WERI-Rb-1 (cell line): Measurements from ENCODE around the gene VPS37D.
"Not testable (repeated sequence)": the region's sequence is repeated elsewhere in the genome, so short reads cannot be mapped to it uniquely, and the experiment has no call there.

Source experiments
- DNase-seq: peaks from one replicate; pipeline ENCODE4 v3.0.0-alpha.2; 2020
- H3K27ac ChIP-seq: fragments of 250-450 bp; sonication (Bioruptor Pico); 2 replicates; pipeline ENCODE4 v1.5.1; 2020; ENCODE audit warnings: mild to moderate bottlenecking, moderate library complexity
- H3K27me3 ChIP-seq: fragments of 250-450 bp; sonication (Bioruptor Pico); 2 replicates; pipeline ENCODE4 v1.5.1; 2021; ENCODE audit warnings: mild to moderate bottlenecking, low read depth, moderate library complexity; ENCODE audit not compliant: insufficient read depth, severe bottlenecking
- H3K36me3 ChIP-seq: fragments of 250-450 bp; sonication (Bioruptor Pico); 2 replicates; pipeline ENCODE4 v1.5.1; 2020; ENCODE audit warnings: mild to moderate bottlenecking, moderate library complexity
- H3K4me3 ChIP-seq: 2 replicates; pipeline ENCODE4 v1.5.1; 2011; ENCODE audit warnings: low read depth, mild to moderate bottlenecking, control low read depth, low read length
- H3K9me3 ChIP-seq: fragments of 250-450 bp; sonication (Bioruptor Pico); 2 replicates; pipeline ENCODE4 v1.5.1; 2021; ENCODE audit warnings: mild to moderate bottlenecking, moderate library complexity; ENCODE audit not compliant: severe bottlenecking
- CTCF ChIP-seq: IDR thresholded peaks from 2 replicates; pipeline ENCODE4 v1.5.1; 2011; ENCODE audit warnings: low read depth, mild to moderate bottlenecking, control low read depth, inconsistent platforms, low read length

Gene VPS37D

DNA sequence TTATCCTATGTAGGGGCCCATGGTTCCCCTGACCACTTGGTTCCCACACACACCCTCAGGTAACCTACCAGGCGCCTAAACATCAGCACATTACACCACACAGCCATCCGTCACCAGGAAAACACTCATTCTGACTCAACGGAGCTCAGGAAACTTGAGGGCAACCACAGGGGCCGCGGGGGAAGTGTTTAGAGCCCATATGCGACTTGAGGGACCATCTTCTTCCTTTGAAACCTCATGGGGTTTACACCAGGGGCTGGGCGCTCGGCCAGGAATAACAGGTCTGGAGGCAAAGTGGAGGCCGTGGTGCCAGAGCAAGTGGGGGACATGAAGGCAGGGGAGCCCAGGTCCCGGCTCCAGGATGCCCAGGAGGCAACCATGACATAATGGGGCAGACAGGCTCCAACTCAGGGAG lies 50.4 kb downstream of the VPS37D start:
- Histone ChIP-seq H3K27ac (no peak overlapping the region), H3K36me3 (peaks cover 17% of the 10 kb centered on the region), H3K9me3 (no peaks in the 10 kb centered on the region), H3K4me3 (no peak overlapping the region; the same call in 1 of the 2 replicates), H3K27me3 (no peaks in the 10 kb centered on the region)
- DNase-seq: no peak
- TF ChIP-seq CTCF: no peak

- H3K9me3 ChIP-seq: no peaks in the 10 kb centered on the region
- H3K36me3 ChIP-seq: peaks cover 14% of the 10 kb centered on the region
- no peak for TF ChIP-seq CTCF
- H3K27ac ChIP-seq: no peak overlapping the region
- peak; percentile 68 for DNase-seq
- peak overlapping the region; percentile 85 for H3K4me3 ChIP-seq
- no peaks in the 10 kb centered on the region for H3K27me3 ChIP-seq
These were observed 50.8 kb downstream of the VPS37D start for GRCh38 chr7:73718438-73718881.

DNA sequence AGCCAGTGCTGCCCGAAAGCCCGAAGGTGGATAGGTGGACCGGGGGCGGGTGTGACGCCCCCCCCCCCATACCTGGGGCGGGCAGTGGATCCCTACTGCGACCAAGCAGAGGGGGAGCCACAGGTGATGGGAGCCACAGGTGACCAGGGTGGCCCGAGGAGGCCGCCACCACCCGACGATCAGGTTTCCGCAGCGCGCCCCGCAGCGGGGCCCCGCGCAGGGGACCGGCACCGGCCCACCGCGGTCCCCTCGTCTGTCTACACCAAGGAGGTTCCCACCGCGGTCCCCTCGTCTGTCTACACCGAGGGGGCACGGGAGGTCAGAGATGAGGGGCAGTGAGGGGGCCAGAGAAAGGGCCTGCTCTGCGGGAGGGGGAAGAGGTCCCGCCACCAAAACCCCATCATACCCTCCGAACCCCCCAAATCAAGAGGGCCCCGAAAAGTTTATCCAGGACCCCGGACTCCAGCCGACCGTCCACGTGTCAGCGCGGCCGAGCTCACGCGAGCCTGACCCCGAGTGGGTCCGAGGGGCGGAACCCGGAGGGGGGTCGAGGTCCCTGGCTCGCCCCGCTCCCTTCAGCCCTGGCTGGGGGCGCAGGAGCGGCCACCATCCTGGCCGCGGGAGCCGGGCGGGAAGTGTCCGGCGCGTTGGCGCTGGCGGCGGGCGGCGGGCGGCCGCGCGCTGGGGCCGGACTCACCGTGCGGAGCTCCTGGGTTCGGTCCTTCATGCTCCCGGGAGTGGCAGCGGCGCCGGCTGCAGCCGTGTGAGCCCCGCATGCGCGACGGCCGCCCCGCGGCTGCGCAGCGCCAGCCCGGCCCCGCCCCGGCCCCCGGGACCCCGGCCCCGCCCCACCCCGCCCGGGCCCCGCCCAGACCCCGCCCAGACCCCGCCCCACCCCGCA lies 51.5 kb downstream of the VPS37D start, which contains the start of gene STX1A:
Gene STX1A, minus strand, starts transcription at position 765 of the 901 bp plus-strand sequence. Its CDS starts 38 bp downstream, at position 727.
- peak within 1 kb of the TSS; percentile 54 for H3K27ac ChIP-seq
- no peak for TF ChIP-seq CTCF

DNA sequence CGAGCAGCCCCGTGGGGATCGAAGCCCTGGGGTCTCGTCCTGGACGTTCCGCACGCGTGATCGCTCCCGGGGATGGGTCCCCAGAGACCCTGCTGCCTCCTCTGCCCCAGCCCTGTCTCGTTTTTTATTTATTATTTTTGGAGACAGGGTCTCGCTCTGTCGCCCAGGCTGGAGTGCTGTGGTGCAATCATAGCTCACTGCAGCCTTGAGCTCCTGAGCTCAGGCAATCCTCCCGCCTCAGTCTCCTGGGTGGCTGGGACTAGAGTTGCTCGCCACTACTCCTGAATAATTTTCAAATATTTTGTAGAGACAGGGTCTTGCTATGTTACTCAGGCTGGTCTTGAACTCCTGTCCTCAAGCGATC lies 52.2 kb downstream of the VPS37D start:
- Histone ChIP-seq H3K4me3 (peak overlapping the region; percentile 45), H3K9me3 (no peaks in the 10 kb centered on the region), H3K36me3 (peaks cover 12% of the 10 kb centered on the region), H3K27me3 (no peaks in the 10 kb centered on the region), H3K27ac (no peak overlapping the region)
- no peak for TF ChIP-seq CTCF
- DNase-seq: no peak

More for the DNA sequence above, 51.5 kb downstream of the VPS37D start, which contains the start of gene STX1A:
- peaks cover 12% of the 10 kb centered on the region for H3K36me3 ChIP-seq
- no peaks in the 10 kb centered on the region for H3K9me3 ChIP-seq
- H3K27me3 ChIP-seq: no peaks in the 10 kb centered on the region
- peak; percentile 69 for DNase-seq
- peak within 1 kb of the TSS; percentile 85 for H3K4me3 ChIP-seq

GRCh38 chr7:73720443-73720842 lies 52.8 kb downstream of the VPS37D start:
- not testable (repeated sequence) for DNase-seq, H3K27me3 ChIP-seq, H3K4me3 ChIP-seq, H3K27ac ChIP-seq, H3K9me3 ChIP-seq
- H3K36me3 ChIP-seq: peaks cover 11% of the 10 kb centered on the region

DNA sequence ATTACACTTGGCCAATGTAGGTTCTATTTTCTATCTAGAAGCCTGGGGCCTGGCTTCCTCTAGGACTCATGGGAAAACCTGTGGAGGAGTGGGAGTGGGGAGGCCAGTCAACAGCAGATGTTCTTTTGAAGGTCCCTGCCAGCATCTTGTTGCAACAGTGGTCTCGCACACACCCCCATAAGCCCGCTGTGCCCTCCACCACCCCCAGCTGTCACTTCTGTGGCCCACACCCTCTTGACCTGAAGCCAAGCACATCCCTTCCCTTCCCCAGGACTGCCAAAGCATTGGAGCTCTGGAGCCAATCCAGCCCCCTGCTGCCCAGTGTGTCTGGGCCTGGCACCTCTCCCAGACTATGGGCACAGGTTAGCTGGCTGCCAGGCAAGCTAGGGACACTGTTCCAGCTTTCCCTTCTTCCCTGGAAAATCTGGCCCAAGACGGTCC lies 53.8 kb downstream of the VPS37D start:
- Histone ChIP-seq H3K9me3 (no peaks in the 10 kb centered on the region), H3K27ac (no peak overlapping the region), H3K4me3 (no peak overlapping the region), H3K36me3 (0 out of 2 replicates have a peak, but pooled peaks cover 4% of the 10 kb centered on the region), H3K27me3 (no peaks in the 10 kb centered on the region)
- no peak for TF ChIP-seq CTCF
- no peak for DNase-seq
